Measurements from ENCODE around the gene TMEM121.
"Not testable (repeated sequence)": the region's sequence is repeated elsewhere in the genome, so short reads cannot be mapped to it uniquely, and the experiment has no call there.

Gene TMEM121

GRCh38 chr14:105529319-105529568, 2.9 kb downstream of the TMEM121 start:
- FAIRE-seq: no peak

GRCh38 chr14:105529569-105530284, 3.3 kb downstream of the TMEM121 start:
- FAIRE-seq: no peak

- FAIRE-seq: no peak
Observed at GRCh38 chr14:105530285-105531087, 4.1 kb downstream of the TMEM121 start.

GRCh38 chr14:105531088-105531893, 4.9 kb downstream of the TMEM121 start:
- FAIRE-seq: no peak

GRCh38 chr14:105531894-105532623, 5.7 kb downstream of the TMEM121 start:
- FAIRE-seq: no peak

- FAIRE-seq: no peak
Observed at GRCh38 chr14:105532735-105533141, 6.4 kb downstream of the TMEM121 start.

- no peak for FAIRE-seq
Observed at GRCh38 chr14:105533391-105533790, 7.0 kb downstream of the TMEM121 start.

GRCh38 chr14:105533811-105534498, 7.6 kb downstream of the TMEM121 start:
- no peak for FAIRE-seq

- FAIRE-seq: no peak
Observed at GRCh38 chr14:105534586-105534985, 8.2 kb downstream of the TMEM121 start.

- no peak for FAIRE-seq
Observed at GRCh38 chr14:105536051-105536450, 9.7 kb downstream of the TMEM121 start.

GRCh38 chr14:105536691-105537579, 10.6 kb downstream of the TMEM121 start:
- no peak for FAIRE-seq

GRCh38 chr14:105537580-105538474, 11.4 kb downstream of the TMEM121 start:
- FAIRE-seq: no peak

- FAIRE-seq: no peak
Observed at GRCh38 chr14:105538481-105539049, 12.2 kb downstream of the TMEM121 start.

GRCh38 chr14:105540811-105541210, 14.4 kb downstream of the TMEM121 start:
- no peak for FAIRE-seq

GRCh38 chr14:105541218-105541875, 15.0 kb downstream of the TMEM121 start:
- FAIRE-seq: no peak

- not testable (repeated sequence) for FAIRE-seq
Observed at GRCh38 chr14:105545676-105546075, 19.3 kb downstream of the TMEM121 start.

GRCh38 chr14:105546410-105546809, 20.0 kb downstream of the TMEM121 start:
- not testable (repeated sequence) for FAIRE-seq

- not testable (repeated sequence) for FAIRE-seq
Observed at GRCh38 chr14:105547072-105547471, 20.7 kb downstream of the TMEM121 start.

GRCh38 chr14:105547741-105548169, 21.4 kb downstream of the TMEM121 start:
- FAIRE-seq: no peak
